HepG2 (cell line): Measurements from ENCODE around the gene WDR18. TPM values are rescaled to one million over a fixed set of nuclear protein-coding genes. Genes with fewer than 3 reads are reported as not detected.

Experiments
- ATAC-seq: fragments of 200-7000 bp; cut with Tn5 transposase; 3 replicates; pipeline ENCODE4 v1.9.1; 2020; ENCODE audit warnings: mild to moderate bottlenecking, moderate library complexity
- BruUV-seq: library from RNA; stranded (reverse); fragments of 400-500 nt; replicated peaks from 2 replicates; lab custom pipeline; 2021; lab: Mats Ljungman, UMichigan
- CTCF ChIA-PET: fragments of 300-600 bp; formaldehyde crosslinking; extraction: SDS; loops from one replicate; lab custom pipeline; 2021; ENCODE audit warnings: low total read pairs, inconsistent platforms, low intra/inter-chr PET ratio; lab: Yijun Ruan, JAX
- POLR2A ChIA-PET: fragments of 350-600 bp; sonication (Branson Sonifier 250); formaldehyde crosslinking; loops from one replicate; lab custom pipeline; 2020; ENCODE audit warnings: antibody characterized with exemption, inconsistent platforms; lab: Yijun Ruan, JAX
- DNase-seq: peaks from one replicate; pipeline ENCODE4 v3.0.0-alpha.2; 2015; ENCODE audit warnings: low spot score
- FAIRE-seq: peaks from 3 replicates; lab custom pipeline; 2011; peaks lifted over from hg19 to GRCh38; lab: Jason Lieb, UNC
- H2AFZ ChIP-seq: one replicate; pipeline ENCODE4 v1.6.1; 2011; ENCODE audit warnings: low read length, inconsistent platforms
- H3K27ac ChIP-seq: fragments of 300-600 bp; 3 replicates; pipeline ENCODE4 v1.8.0; 2011; ENCODE audit warnings: mixed run types, mild to moderate bottlenecking, mixed read lengths, low read length, inconsistent platforms; ENCODE audit not compliant: insufficient read depth; ENCODE audit errors: extremely low read length
- H3K27me3 ChIP-seq, 2 experiments: fragments of 200-600 bp in 1 of 2; 2 replicates in 1 of 2; 3 replicates in 1 of 2; pipeline versions ENCODE4 v1.6.0 to v1.8.0; 2011; ENCODE audit warnings: low read length in 2 of 2, mild to moderate bottlenecking in 2 of 2, moderate library complexity in 2 of 2, inconsistent platforms in 1 of 2; ENCODE audit not compliant: insufficient read depth in 2 of 2, control insufficient read depth in 1 of 2
- H3K36me3 ChIP-seq, 2 experiments: fragments of 200-600 bp in 1 of 2; replicated peaks in 1 of 2; 2 replicates in 1 of 2; 3 replicates in 1 of 2; pipeline versions ENCODE4 v1.5.1 to v1.8.0; 2011; ENCODE audit warnings: low read length in 2 of 2, inconsistent platforms in 1 of 2; ENCODE audit not compliant: insufficient read depth in 2 of 2, control insufficient read depth in 1 of 2
- H3K4me1 ChIP-seq: 2 replicates; pipeline ENCODE4 v1.5.1; 2012; ENCODE audit warnings: low read length, inconsistent platforms; ENCODE audit not compliant: insufficient read depth
- H3K4me2 ChIP-seq: 2 replicates; pipeline ENCODE4 v1.6.0; 2011; ENCODE audit warnings: low read depth, low read length, inconsistent platforms
- H3K4me3 ChIP-seq, 3 experiments: fragments of 200-600 bp in 1 of 3; sonication (generic), shearing (Covaris generic) in 1 of 3; replicated peaks in 1 of 3; 2 replicates each; pipeline ENCODE4 v1.5.1; 2011 to 2016; ENCODE audit warnings: low read length in 3 of 3, inconsistent platforms in 2 of 3, low read depth in 2 of 3, mild to moderate bottlenecking in 2 of 3, control low read depth in 1 of 3, mixed read lengths in 1 of 3; ENCODE audit not compliant: insufficient read depth in 1 of 3
- H3K79me2 ChIP-seq: one replicate; pipeline ENCODE4 v1.6.1; 2011; ENCODE audit warnings: low read length, inconsistent platforms; ENCODE audit not compliant: insufficient read depth
- H3K9ac ChIP-seq: 2 replicates; pipeline ENCODE4 v1.6.0; 2011; ENCODE audit warnings: mild to moderate bottlenecking, low read depth, low read length, inconsistent platforms; ENCODE audit not compliant: insufficient read depth
- H3K9me3 ChIP-seq: 2 replicates; pipeline ENCODE4 v1.5.1; 2012; ENCODE audit warnings: mild to moderate bottlenecking, low read length
- H4K20me1 ChIP-seq: 2 replicates; pipeline ENCODE4 v1.6.0; 2011; ENCODE audit warnings: inconsistent platforms, mild to moderate bottlenecking, low read length, moderate library complexity; ENCODE audit not compliant: insufficient read depth
- BORCS8-MEF2B ChIP-seq: sonication (generic); formaldehyde crosslinking; IDR thresholded peaks from 2 replicates; pipeline ENCODE4 v1.8.0; 2022; ENCODE audit warnings: mild to moderate bottlenecking, missing genetic modification reagents
- DNMT1 ChIP-seq: sonication (generic); formaldehyde crosslinking; IDR thresholded peaks from 2 replicates; pipeline ENCODE4 v1.5.1; 2020; ENCODE audit warnings: mild to moderate bottlenecking, missing genetic modification reagents
- FOXA3 ChIP-seq: IDR thresholded peaks from 2 replicates; pipeline ENCODE4 v1.6.1; 2016; ENCODE audit warnings: missing genetic modification reagents, missing compliant biosample characterization
- HDAC1 ChIP-seq: sonication (generic); formaldehyde crosslinking; IDR thresholded peaks from 2 replicates; pipeline ENCODE4 v1.5.1; 2020; ENCODE audit warnings: mild to moderate bottlenecking, missing genetic modification reagents
- LCORL ChIP-seq, 2 experiments: fragments of 450-650 bp in 1 of 2; sonication (generic) in 1 of 2; formaldehyde crosslinking in 1 of 2; IDR thresholded peaks; 2 replicates each; pipeline versions ENCODE4 v1.5.0 to v1.6.1; 2017 to 2020; ENCODE audit warnings: antibody characterized with exemption in 1 of 2, missing genetic modification reagents in 1 of 2
- NFYC ChIP-seq: IDR thresholded peaks from 2 replicates; pipeline ENCODE4 v1.6.1; 2016; ENCODE audit warnings: missing genetic modification reagents, missing compliant biosample characterization
- NR3C1 ChIP-seq: sonication (generic); formaldehyde crosslinking; IDR thresholded peaks from 2 replicates; pipeline ENCODE4 v1.4.0; 2020; ENCODE audit warnings: missing genetic modification reagents
- RBFOX2 ChIP-seq: fragments of 200-400 bp; formaldehyde crosslinking; IDR thresholded peaks from 2 replicates; pipeline ENCODE4 v1.6.1; 2017; ENCODE audit warnings: low read depth, mild to moderate bottlenecking, low read length
- YY1 ChIP-seq: IDR thresholded peaks from 2 replicates; pipeline ENCODE4 v1.6.1; 2011; ENCODE audit warnings: low read length, low read depth, moderate library complexity, mild to moderate bottlenecking; ENCODE audit not compliant: insufficient read depth, insufficient replicate concordance
- ZNF292 ChIP-seq: sonication (generic); formaldehyde crosslinking; IDR thresholded peaks from 2 replicates; pipeline ENCODE4 v1.8.1; 2022; ENCODE audit warnings: mild to moderate bottlenecking, low read depth, missing genetic modification reagents, borderline replicate concordance
- ZNF547 ChIP-seq: sonication (generic); formaldehyde crosslinking; IDR thresholded peaks from 2 replicates; pipeline ENCODE4 v1.5.1; 2020; ENCODE audit warnings: mild to moderate bottlenecking, missing genetic modification reagents
- ZNF557 ChIP-seq: sonication (generic); formaldehyde crosslinking; IDR thresholded peaks from 2 replicates; pipeline ENCODE4 v1.4.0; 2020; ENCODE audit warnings: missing genetic modification reagents
- ZNF629 ChIP-seq: sonication (generic); formaldehyde crosslinking; conservative IDR thresholded peaks from 2 replicates; pipeline ENCODE4 v1.5.0; 2020; ENCODE audit warnings: missing genetic modification reagents
- WGBS: methylation state at CpG from one replicate; pipeline ENCODE4 v1.1.6; 2017; ENCODE audit warnings: low lambda C conversion rate; 5-methylcytosine and 5-hydroxymethylcytosine counted together
- in situ Hi-C: cut with HindIII; loops from 2 replicates; pipeline ENCODE4 v1.10.0; 2017; ENCODE audit warnings: low pct_unique_long_range_greater_than_20kb; ENCODE audit not compliant: extremely low pct_ligation_motif_present
- intact Hi-C: fragments of 100-400 bp; cut with micrococcal nuclease; formaldehyde crosslinking; loops from one replicate; pipeline ENCODE4 v1.10.0; 2022; ENCODE audit not compliant: unreplicated experiment
- polyA plus RNA-seq, 8 experiments: library from polyadenylated mRNA; depleted of rRNA in 3 of 8; stranded (reverse) in 7 of 8; unstranded in 1 of 8; fragments of >200 nt; fragmentation: Illumina TruSeq in 4 of 8; extraction: Trizol in 4 of 8; gene quantifications; 2 replicates each; pipeline versions ENCODE4 v1.2.1 to v1.2.3, GENCODE V29; 2011 to 2016; ENCODE audit warnings: low read depth in 4 of 8, missing spikeins in 1 of 8, mixed read lengths in 1 of 8; ENCODE audit not compliant: insufficient read depth in 1 of 8
- total RNA-seq, 5 experiments: library from RNA; depleted of rRNA; stranded (reverse); fragments of >200 nt; fragmentation: Illumina TruSeq; extraction: Trizol; gene quantifications; 2 replicates each; pipeline ENCODE4 v1.2.3, GENCODE V29; 2016; ENCODE audit warnings: low read depth in 1 of 5
- TF ChIP-seq, protein P1 (sequence below): sonication (generic); formaldehyde crosslinking; IDR thresholded peaks from 2 replicates; pipeline ENCODE4 v1.4.0; 2020; ENCODE audit warnings: missing genetic modification reagents, low read depth, mild to moderate bottlenecking, borderline replicate concordance

The WDR18 gene
- total and polyA plus RNA-seq, 2 of the 13 experiments (the other 11 are each of a cell fraction or from before 2014, with no cell fraction given): 36.4 to 47.6 TPM

DNA sequence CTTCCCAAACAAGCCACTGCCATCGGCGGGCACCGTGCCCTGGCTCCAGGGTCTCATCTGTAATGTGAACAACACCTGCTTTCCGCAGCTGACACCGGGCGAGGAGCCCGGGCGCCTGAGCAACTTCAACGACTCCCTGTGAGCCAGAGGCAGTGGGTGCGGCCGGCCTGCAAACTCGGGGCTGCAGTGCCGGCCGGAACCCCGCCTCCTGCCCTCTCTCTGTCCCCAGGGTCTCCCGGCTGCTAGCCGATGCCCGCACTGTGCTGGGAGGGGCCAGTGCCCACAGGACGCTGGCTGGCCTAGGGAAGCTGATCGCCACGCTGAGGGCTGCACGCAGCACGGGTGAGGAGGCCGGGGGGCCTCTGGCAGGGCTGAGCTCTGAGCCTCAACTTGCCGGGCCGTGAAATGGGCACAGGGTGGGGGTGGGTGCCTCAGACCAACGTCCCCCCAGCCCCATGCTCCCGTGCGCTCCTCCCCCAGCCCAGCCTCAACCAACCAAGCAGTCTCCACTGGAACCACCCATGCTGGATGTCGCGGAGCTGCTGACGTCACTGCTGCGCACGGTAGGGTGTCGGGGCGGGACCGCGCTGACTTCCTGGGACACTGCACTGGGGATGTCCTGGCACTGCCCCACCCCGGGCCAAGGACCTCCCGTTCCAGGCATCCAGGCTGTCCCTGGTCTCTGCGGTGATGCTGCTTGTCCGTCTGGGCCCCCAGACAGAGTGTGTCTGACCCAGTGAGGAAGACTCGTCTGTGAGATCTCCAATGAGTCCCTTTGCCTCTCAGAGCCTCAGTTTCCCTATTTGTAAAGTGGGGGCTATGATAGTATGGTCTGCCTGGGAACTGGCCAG lies 57.9 kb downstream of the WDR18 start:
- no peak for DNase-seq
- Histone ChIP-seq H3K79me2 (no peaks in the 10 kb centered on the region), H3K4me3 (no peak overlapping the region), H3K27me3 (no peaks in the 10 kb centered on the region), H3K4me2 (peak overlapping the region; percentile 98; the same call in 1 of the 2 replicates), H3K36me3 (peaks cover 0 to 8% of the 10 kb centered on the region in 2 experiments; a peak in 4 of 5 replicates), H3K9ac (no peak overlapping the region), H4K20me1 (no peaks in the 10 kb centered on the region), H3K9me3 (no peaks in the 10 kb centered on the region), H3K27ac (no peak overlapping the region), H2AFZ (no peak overlapping the region), H3K4me1 (peaks cover 44% of the 10 kb centered on the region)
- ATAC-seq: no peak
- POLR2A ChIA-PET: interaction anchor here (1.1 to 4.1 kb wide), 3 partner anchors 9 to 14 kb away, joined by 3 to 71 read pairs (median 6); partner anchors contain the start of gene CNN2
- FAIRE-seq: no peak
- CTCF ChIA-PET: no interaction called here
- intact Hi-C loops (no loop called here), in situ Hi-C loops (no loop called here)
- no TSS peak for BruUV-seq
- peak; percentile 92 for TF ChIP-seq ZNF629
- no peak for TF ChIP-seq ZNF557 (CRISPR knock-in tag)
- TF ChIP-seq YY1: no peak
- TF ChIP-seq RBFOX2: no peak
- no peak for TF ChIP-seq FOXA3 (CRISPR knock-in tag)
- no peak for TF ChIP-seq ZNF547 (CRISPR knock-in tag)
- 0 out of 2 replicates have a peak, but pooled peaks have one; percentile 9 for TF ChIP-seq HDAC1 (CRISPR knock-in tag)
- no peak for TF ChIP-seq DNMT1
- no peak for TF ChIP-seq ZNF292 (CRISPR knock-in tag)
- no peak for TF ChIP-seq NFYC
- TF ChIP-seq, protein P1, sequence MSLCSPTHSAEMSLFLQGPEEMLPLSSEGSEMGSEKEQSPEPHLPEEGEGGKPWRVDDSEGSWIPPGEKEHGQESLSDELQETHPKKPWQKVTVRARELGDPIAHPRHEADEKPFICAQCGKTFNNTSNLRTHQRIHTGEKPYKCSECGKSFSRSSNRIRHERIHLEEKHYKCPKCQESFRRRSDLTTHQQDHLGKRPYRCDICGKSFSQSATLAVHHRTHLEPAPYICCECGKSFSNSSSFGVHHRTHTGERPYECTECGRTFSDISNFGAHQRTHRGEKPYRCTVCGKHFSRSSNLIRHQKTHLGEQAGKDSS (CRISPR knock-in tag): no peak
- no peak for TF ChIP-seq BORCS8-MEF2B (CRISPR knock-in tag)
- TF ChIP-seq NR3C1 (CRISPR knock-in tag): no peak
- no peak for TF ChIP-seq LCORL (IDR thresholded peaks at IDR 0.05)
- TF ChIP-seq LCORL (CRISPR knock-in tag; IDR thresholded peaks at IDR 0.05): no peak
- 100% methylated on average over 4 of the region's 43 CpGs for WGBS
